OCI-LY7 (cell line): ENCODE measurements around the gene DRD4. TPM values are rescaled to one million over a fixed set of nuclear protein-coding genes. Genes with fewer than 3 reads are reported as not detected.

ENCODE experiments used
- BruUV-seq: library from RNA; stranded (reverse); fragments of 400-500 nt; replicated peaks from 2 replicates; lab custom pipeline; 2021; lab: Mats Ljungman, UMichigan
- CTCF ChIA-PET: fragments of 300-600 bp; sonication (Branson Sonifier 250); formaldehyde crosslinking; loops from one replicate; lab custom pipeline; 2022; ENCODE audit warnings: antibody characterized with exemption; ENCODE audit not compliant: unreplicated experiment; lab: Charles Lee
- POLR2A ChIA-PET: fragments of 300-600 bp; sonication (Branson Sonifier 250); formaldehyde crosslinking; loops from one replicate; lab custom pipeline; 2022; ENCODE audit warnings: antibody characterized with exemption; lab: Charles Lee
- DNase-seq: peaks from one replicate; pipeline ENCODE4 v3.0.0-alpha.2; 2015; ENCODE audit warnings: low spot score
- H2AFZ ChIP-seq: fragments of 200-600 bp; sonication (generic), shearing (Covaris generic); 2 replicates; pipeline ENCODE4 v1.6.1; 2014; ENCODE audit warnings: mild to moderate bottlenecking, antibody characterized with exemption, low read length, moderate library complexity
- H3K27ac ChIP-seq: fragments of 200-600 bp; sonication (generic); 2 replicates; pipeline ENCODE4 v1.5.1; 2014; ENCODE audit warnings: mixed run types, low read depth, mild to moderate bottlenecking, moderate library complexity, low read length, inconsistent platforms; ENCODE audit not compliant: poor library complexity, severe bottlenecking
- H3K36me3 ChIP-seq: fragments of 200-600 bp; sonication (generic); 2 replicates; pipeline ENCODE4 v1.6.1; 2014; ENCODE audit warnings: mild to moderate bottlenecking, antibody characterized with exemption, low read length, moderate library complexity, mixed read lengths; ENCODE audit not compliant: insufficient read depth
- H3K4me1 ChIP-seq: fragments of 200-600 bp; sonication (generic); 2 replicates; pipeline ENCODE4 v1.5.1; 2014; ENCODE audit warnings: mild to moderate bottlenecking, low read length; ENCODE audit not compliant: insufficient read depth, poor library complexity, severe bottlenecking
- H3K4me2 ChIP-seq: fragments of 200-600 bp; sonication (generic); 2 replicates; pipeline ENCODE4 v1.6.1; 2014; ENCODE audit warnings: mild to moderate bottlenecking, low read length
- H3K4me3 ChIP-seq: fragments of 200-600 bp; sonication (generic); 2 replicates; pipeline ENCODE4 v1.5.1; 2014; ENCODE audit warnings: mild to moderate bottlenecking, low read depth, low read length; ENCODE audit not compliant: poor library complexity, severe bottlenecking
- H3K79me2 ChIP-seq: fragments of 200-600 bp; sonication (generic); 2 replicates; pipeline ENCODE4 v1.6.1; 2016; ENCODE audit warnings: low read depth, mild to moderate bottlenecking, low read length, moderate library complexity, mixed read lengths; ENCODE audit not compliant: insufficient read depth
- H3K9me2 ChIP-seq: fragments of 200-600 bp; sonication (generic); 2 replicates; pipeline ENCODE4 v1.6.1; 2016; ENCODE audit warnings: mild to moderate bottlenecking, low read length, mixed read lengths; ENCODE audit not compliant: insufficient read depth
- H3K9me3 ChIP-seq: fragments of 200-600 bp; sonication (generic); 2 replicates; pipeline ENCODE4 v1.6.1; 2014; ENCODE audit warnings: mild to moderate bottlenecking, mixed run types, low read length, mixed read lengths
- H4K20me1 ChIP-seq: fragments of 200-600 bp; sonication (generic); 2 replicates; pipeline ENCODE4 v1.6.1; 2014; ENCODE audit warnings: mild to moderate bottlenecking, antibody characterized with exemption, low read length, moderate library complexity, mixed read lengths; ENCODE audit not compliant: insufficient read depth
- CTCF ChIP-seq: fragments of 200-600 bp; sonication (generic); conservative IDR thresholded peaks from 2 replicates; pipeline ENCODE4 v1.5.1; 2014; ENCODE audit warnings: mild to moderate bottlenecking, antibody characterized with exemption, low read length, moderate library complexity, mixed read lengths
- EZH2phosphoT487 ChIP-seq: fragments of 200-600 bp; sonication (generic); IDR thresholded peaks from 2 replicates; pipeline ENCODE4 v1.6.1; 2018; ENCODE audit warnings: low read depth, borderline replicate concordance, mild to moderate bottlenecking, mixed run types, antibody characterized with exemption, low read length, moderate library complexity, mixed read lengths
- intact Hi-C: fragments of 100-400 bp; cut with micrococcal nuclease; formaldehyde crosslinking; loops from one replicate; pipeline ENCODE4 v1.10.0; 2022; ENCODE audit not compliant: unreplicated experiment
- total RNA-seq, 2 experiments: library from RNA; depleted of rRNA in 1 of 2; stranded (reverse); fragments of >200 nt in 1 of 2; shearing (Covaris generic) in 1 of 2; gene quantifications; 2 replicates each; pipeline ENCODE4 v1.2.3, GENCODE V29; 2014 to 2022

The DRD4 gene
- total RNA-seq, 2 experiments from 2014 or later: 0.16 to 3.1 TPM

- POLR2A ChIA-PET: no interaction called here
- no TSS peak for BruUV-seq
- Histone ChIP-seq H3K9me3 (no peaks in the 10 kb centered on the region), H3K4me2 (no peak overlapping the region), H3K4me1 (peaks cover 8% of the 10 kb centered on the region), H3K27ac (no peak overlapping the region), H3K9me2 (no peaks in the 10 kb centered on the region), H3K79me2 (no peaks in the 10 kb centered on the region), H4K20me1 (no peaks in the 10 kb centered on the region), H2AFZ (no peak overlapping the region), H3K36me3 (no peaks in the 10 kb centered on the region), H3K4me3 (no peak overlapping the region)
- no peak for DNase-seq
- intact Hi-C loops: no loop called here
- TF ChIP-seq EZH2phosphoT487 (no peak), CTCF (no peak)
- CTCF ChIA-PET: no interaction called here
Measured at GRCh38 chr11:620935-621814, 15.9 kb upstream of the DRD4 start.

GRCh38 chr11:621838-622237 lies 15.2 kb upstream of the DRD4 start:
- POLR2A ChIA-PET: no interaction called here
- intact Hi-C loops: no loop called here

More at GRCh38 chr11:621838-622237, 15.2 kb upstream of the DRD4 start:
- Histone ChIP-seq H3K4me2 (no peak overlapping the region), H3K9me3 (no peaks in the 10 kb centered on the region), H3K9me2 (no peaks in the 10 kb centered on the region), H3K36me3 (no peaks in the 10 kb centered on the region), H3K4me1 (peaks cover 1% of the 10 kb centered on the region), H3K79me2 (no peaks in the 10 kb centered on the region), H3K4me3 (no peak overlapping the region), H2AFZ (no peak overlapping the region), H3K27ac (no peak overlapping the region), H4K20me1 (no peaks in the 10 kb centered on the region)
- CTCF ChIA-PET: no interaction called here
- TF ChIP-seq CTCF (no peak), EZH2phosphoT487 (no peak)
- DNase-seq: no peak
- no TSS peak for BruUV-seq
